ENCODE measurements around the gene KCNJ16.

- no peak for TF ChIP-seq CTCF (CRISPR knock-in tag; IDR thresholded peaks at IDR 0.05)
- TF ChIP-seq CHD4 (IDR thresholded peaks at IDR 0.05; ENCODE audit: borderline replicate concordance, low read length): no peak
Measured at GRCh38 chr17:70060415-70060814, 14.6 kb upstream of the KCNJ16 start.

Data from HepG2 (cell line).